Brain microvascular endothelial cell (primary cell): Measurements from ENCODE around the gene CNTD1.
"Not testable (repeated sequence)": the region's sequence is repeated elsewhere in the genome, so short reads cannot be mapped to it uniquely, and the experiment has no call there.

ENCODE experiments used
- DNase-seq: peaks from one replicate; pipeline ENCODE4 v3.0.0-alpha.2; 2020
- H3K27ac ChIP-seq: fragments of 250-450 bp; sonication (Bioruptor Pico); 2 replicates; pipeline ENCODE4 v1.5.1; 2020; ENCODE audit warnings: mild to moderate bottlenecking, moderate library complexity
- H3K27me3 ChIP-seq: fragments of 250-450 bp; sonication (Bioruptor Pico); replicated peaks from 2 replicates; pipeline ENCODE4 v1.5.1; 2020; ENCODE audit warnings: mild to moderate bottlenecking
- H3K36me3 ChIP-seq: fragments of 250-450 bp; sonication (Bioruptor Pico); replicated peaks from 2 replicates; pipeline ENCODE4 v1.5.1; 2020; ENCODE audit warnings: mild to moderate bottlenecking
- H3K4me3 ChIP-seq: 2 replicates; pipeline ENCODE4 v1.5.1; 2011; ENCODE audit warnings: low read depth, mild to moderate bottlenecking, control low read depth, low read length, moderate library complexity
- CTCF ChIP-seq: IDR thresholded peaks from 2 replicates; pipeline ENCODE4 v1.5.1; 2011; ENCODE audit warnings: low read depth, mild to moderate bottlenecking, moderate library complexity, low read length, control low read depth, inconsistent platforms; ENCODE audit errors: missing control alignments
- in situ Hi-C: cut with HindIII; loops from 2 replicates; pipeline ENCODE4 v1.10.0; 2017; ENCODE audit warnings: low sequenced_read_pairs, low pct_ligation_motif_present

CNTD1 gene

GRCh38 chr17:42849451-42850181 is 51.0 kb downstream of the CNTD1 start:
- in situ Hi-C loops = no loop called here
- DNase-seq = no peak
- Histone ChIP-seq H3K36me3 (peaks cover 13% of the 10 kb centered on the region), H3K4me3 (no peak overlapping the region), H3K27me3 (no peaks in the 10 kb centered on the region), H3K27ac (no peak overlapping the region)
- TF ChIP-seq CTCF = no peak

- DNase-seq = no peak
- in situ Hi-C loops = no loop called here
- no peak for TF ChIP-seq CTCF
Observed at GRCh38 chr17:42850954-42851353, 52.3 kb downstream of the CNTD1 start, which contains the start of gene AOC3. AOC3 (plus strand) TSS chr17:42851199; CDS start chr17:42851344, 145 bp downstream.

GRCh38 chr17:42851371-42852240 is 52.9 kb downstream of the CNTD1 start:
- H3K27ac ChIP-seq, H3K4me3 ChIP-seq, H3K36me3 ChIP-seq, DNase-seq, in situ Hi-C loops, H3K27me3 ChIP-seq: not testable (repeated sequence)

More at GRCh38 chr17:42850954-42851353, 52.3 kb downstream of the CNTD1 start, which contains the start of gene AOC3:
- H3K36me3 ChIP-seq = no peaks in the 10 kb centered on the region
- H3K27ac ChIP-seq = no peak within 1 kb of the TSS
- H3K27me3 ChIP-seq = no peaks in the 10 kb centered on the region
- H3K4me3 ChIP-seq = no peak within 1 kb of the TSS

- DNase-seq = no peak
- Histone ChIP-seq H3K27me3 (no peaks in the 10 kb centered on the region), H3K4me3 (no peak overlapping the region), H3K27ac (no peak overlapping the region), H3K36me3 (no peaks in the 10 kb centered on the region)
- in situ Hi-C loops = no loop called here
- no peak for TF ChIP-seq CTCF
Observed at GRCh38 chr17:42852351-42852750, 53.7 kb downstream of the CNTD1 start.

GRCh38 chr17:42853004-42853403 is 54.3 kb downstream of the CNTD1 start:
- in situ Hi-C loops = no loop called here

More at GRCh38 chr17:42853004-42853403, 54.3 kb downstream of the CNTD1 start:
- TF ChIP-seq CTCF = no peak
- H3K4me3 ChIP-seq = no peak overlapping the region
- H3K27me3 ChIP-seq = no peaks in the 10 kb centered on the region
- H3K27ac ChIP-seq = no peak overlapping the region
- no peak for DNase-seq
- H3K36me3 ChIP-seq = no peaks in the 10 kb centered on the region
